Esophagus muscularis mucosa (tissue), 4 donors: ENCODE results near the gene SNAP47.

Experiments used
- CTCF ChIP-seq, 3 experiments: fragments of 200-600 bp in 2 of 3; fragments of 450-650 bp in 1 of 3; sonication (generic) in 2 of 3; IDR thresholded peaks; one replicate each; pipeline ENCODE4 v1.5.1; 2017 to 2019; ENCODE audit warnings: antibody characterized with exemption in 3 of 3, mild to moderate bottlenecking in 2 of 3, moderate library complexity in 1 of 3
- EP300 ChIP-seq: sonication (generic); formaldehyde crosslinking; IDR thresholded peaks from one replicate; pipeline ENCODE4 v1.6.1; 2017; ENCODE audit warnings: antibody characterized with exemption
- POLR2A ChIP-seq: fragments of 450-650 bp; IDR thresholded peaks from one replicate; pipeline ENCODE4 v1.6.1; 2017; ENCODE audit warnings: antibody characterized with exemption, moderate library complexity, mild to moderate bottlenecking, low read depth
- POLR2AphosphoS5 ChIP-seq, 2 donors: sonication (generic); formaldehyde crosslinking; IDR thresholded peaks; one replicate each; pipeline ENCODE4 v1.6.1; 2017; ENCODE audit warnings: antibody characterized with exemption in 2 of 2

DNA sequence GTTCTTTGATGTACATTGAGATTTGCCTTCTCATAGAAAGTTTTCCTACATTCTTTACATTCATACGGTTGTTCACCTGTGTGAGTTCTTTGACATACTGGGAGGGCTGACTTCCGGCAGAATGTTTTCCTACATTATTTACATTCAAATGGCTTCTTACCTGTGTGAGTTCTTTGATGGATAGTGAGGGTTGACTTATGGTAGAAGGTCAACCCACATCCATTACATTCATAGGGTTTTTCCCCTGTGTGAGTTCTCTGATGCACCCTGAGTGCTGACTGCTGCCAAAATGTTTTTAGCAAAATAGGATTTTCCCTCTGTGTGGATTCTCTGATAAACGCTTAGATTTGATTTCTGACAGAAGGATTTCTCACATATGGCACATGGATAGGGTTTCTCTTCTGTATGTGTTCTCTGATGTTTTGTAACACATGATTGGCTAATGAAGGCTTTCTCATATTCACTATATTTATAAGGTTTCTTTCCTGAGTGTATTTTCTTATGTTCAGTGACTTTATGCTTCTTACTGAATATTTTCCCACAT lies 37.8 kb upstream of the SNAP47 start:
- TF ChIP-seq CTCF (IDR thresholded peaks at IDR 0.05) (no peak), POLR2A (no peak), EP300 (no peak), POLR2AphosphoS5 (IDR thresholded peaks at IDR 0.05) (no peak)
